IPS DF 6.9 (cell line): ENCODE results near the gene B4GALT7.

Experiments used
- DNase-seq: peaks from one replicate; pipeline ENCODE4 v3.0.0-alpha.2; 2013; ENCODE audit warnings: low read depth, low spot score
- H3K27ac ChIP-seq: one replicate; pipeline ENCODE4 v1.5.1; 2013; ENCODE audit warnings: low read length, control low read depth
- H3K27me3 ChIP-seq: 2 replicates; pipeline ENCODE4 v1.6.1; 2013; ENCODE audit warnings: mild to moderate bottlenecking, low read length; ENCODE audit not compliant: control insufficient read depth, insufficient read depth
- H3K36me3 ChIP-seq: 2 replicates; pipeline ENCODE4 v1.6.1; 2013; ENCODE audit warnings: low read length; ENCODE audit not compliant: control insufficient read depth, insufficient read depth
- H3K4me1 ChIP-seq: 2 replicates; pipeline ENCODE4 v1.6.1; 2013; ENCODE audit warnings: low read length; ENCODE audit not compliant: control insufficient read depth, insufficient read depth
- H3K4me3 ChIP-seq: 2 replicates; pipeline ENCODE4 v1.5.1; 2013; ENCODE audit warnings: mild to moderate bottlenecking, low read length
- H3K9me3 ChIP-seq: 2 replicates; pipeline ENCODE4 v1.6.1; 2013; ENCODE audit warnings: low read length, inconsistent platforms; ENCODE audit not compliant: control insufficient read depth, insufficient read depth
- WGBS: extraction: QIAGEN DNeasy Blood & Tissue Kit; methylation state at CpG from one replicate; pipeline ENCODE4 v1.1.7; 2013; ENCODE audit warnings: mixed read lengths, missing lambda C conversion rate; ENCODE audit not compliant: insufficient read length, insufficient coverage; 5-methylcytosine and 5-hydroxymethylcytosine counted together

The B4GALT7 gene

DNA sequence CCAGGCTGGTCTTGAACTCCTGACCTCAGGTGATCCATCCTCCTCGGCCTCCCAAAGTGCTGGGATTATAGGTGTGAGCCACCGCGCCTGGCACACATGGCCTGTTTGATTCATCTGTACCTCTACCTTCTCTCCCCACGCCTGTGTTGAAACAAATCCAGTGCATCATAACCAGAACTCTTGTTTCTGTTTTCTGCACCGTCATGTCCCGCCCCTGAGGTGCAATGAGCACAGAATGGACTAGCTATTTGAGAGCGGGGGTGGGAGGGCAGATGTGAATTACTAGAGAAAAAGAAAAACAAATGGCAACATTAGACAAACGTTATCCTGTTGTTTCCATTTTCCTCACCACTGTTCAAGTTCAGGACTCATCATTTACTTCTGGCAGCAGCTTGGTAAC is 34.9 kb upstream of the B4GALT7 start:
- H3K36me3 ChIP-seq = no peaks in the 10 kb centered on the region
- H3K4me3 ChIP-seq = no peak overlapping the region
- 0 out of 2 replicates have a peak, but pooled peaks cover 2% of the 10 kb centered on the region for H3K9me3 ChIP-seq
- H3K27ac ChIP-seq = no peak overlapping the region
- no CpG with 5 or more reads among the region's 8 CpGs for WGBS
- H3K27me3 ChIP-seq = no peaks in the 10 kb centered on the region
- no peak for DNase-seq
- H3K4me1 ChIP-seq = no peaks in the 10 kb centered on the region

DNA sequence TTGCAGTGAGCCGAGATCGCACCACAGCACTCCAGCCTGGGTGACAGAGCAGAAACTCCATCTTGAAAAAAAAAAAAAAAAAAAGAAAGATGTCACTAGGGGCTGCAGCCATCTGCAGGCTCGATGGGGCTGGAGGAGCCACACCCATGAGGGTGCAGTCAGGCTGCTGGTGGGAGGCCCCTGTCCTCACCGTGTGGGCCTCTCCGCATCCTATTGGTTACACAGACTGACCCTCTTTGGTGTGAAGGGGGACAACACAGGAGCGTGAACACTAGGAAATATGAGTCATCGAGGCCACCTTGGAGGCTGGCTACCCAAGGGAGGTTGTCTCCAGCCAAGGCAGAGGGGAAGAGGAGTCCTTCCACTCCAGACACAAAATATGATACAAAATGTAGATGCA is 31.6 kb upstream of the B4GALT7 start:
- DNase-seq = no peak
- WGBS = no CpG with 5 or more reads among the region's 7 CpGs
- no peak overlapping the region for H3K4me3 ChIP-seq
- no peak overlapping the region for H3K27ac ChIP-seq
- no peaks in the 10 kb centered on the region for H3K9me3 ChIP-seq
- H3K4me1 ChIP-seq = no peaks in the 10 kb centered on the region
- H3K36me3 ChIP-seq = no peaks in the 10 kb centered on the region
- H3K27me3 ChIP-seq = no peaks in the 10 kb centered on the region

DNA sequence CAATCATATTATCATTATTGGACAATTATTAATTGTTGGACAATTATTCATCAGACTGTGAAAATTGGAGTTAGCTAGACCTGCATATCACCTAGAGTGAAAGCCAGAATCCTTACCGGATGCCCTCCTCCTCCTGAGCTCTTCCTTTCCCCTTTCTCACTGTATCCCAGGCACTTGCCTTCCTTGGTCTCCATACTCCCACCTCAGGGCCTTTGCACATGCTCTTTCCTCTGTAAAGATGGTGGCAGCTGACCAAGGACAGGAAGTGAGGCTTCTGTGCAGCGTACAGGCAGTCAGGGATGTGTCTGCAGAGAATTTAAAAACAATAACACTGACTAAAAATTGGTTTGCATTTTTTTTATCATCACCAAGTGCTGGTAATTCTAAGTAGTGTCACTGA is 30.0 kb upstream of the B4GALT7 start:
- DNase-seq = no peak
- no peaks in the 10 kb centered on the region for H3K9me3 ChIP-seq
- no peaks in the 10 kb centered on the region for H3K27me3 ChIP-seq
- no peak overlapping the region for H3K4me3 ChIP-seq
- no peaks in the 10 kb centered on the region for H3K36me3 ChIP-seq
- H3K27ac ChIP-seq = no peak overlapping the region
- WGBS = no CpG with 5 or more reads among the region's 2 CpGs
- H3K4me1 ChIP-seq = no peaks in the 10 kb centered on the region

DNA sequence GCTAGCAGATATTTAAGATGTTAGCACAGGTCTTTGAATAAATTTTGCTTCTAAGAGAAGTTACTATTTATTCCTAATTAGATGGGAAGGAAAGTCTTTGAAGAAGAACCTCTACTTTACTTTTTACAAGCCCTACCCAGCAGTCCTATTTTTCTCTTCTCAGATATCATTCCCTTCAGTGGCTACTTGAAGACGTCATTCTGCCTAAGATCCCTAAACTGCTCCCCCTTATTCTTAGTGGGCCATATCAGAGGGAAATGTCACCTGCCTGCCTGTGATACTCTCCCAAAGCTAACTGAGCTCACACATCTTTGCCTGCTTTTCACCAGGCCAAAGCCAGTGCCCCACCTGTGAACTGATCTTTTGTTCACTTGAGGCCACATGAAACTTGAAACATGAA is 24.4 kb upstream of the B4GALT7 start:
- H3K27ac ChIP-seq = no peak overlapping the region
- DNase-seq = no peak
- H3K9me3 ChIP-seq = no peaks in the 10 kb centered on the region
- no peaks in the 10 kb centered on the region for H3K4me1 ChIP-seq
- no peaks in the 10 kb centered on the region for H3K27me3 ChIP-seq
- no peaks in the 10 kb centered on the region for H3K36me3 ChIP-seq
- H3K4me3 ChIP-seq = no peak overlapping the region
- WGBS = no CpG with 5 or more reads among the region's 1 CpG

DNA sequence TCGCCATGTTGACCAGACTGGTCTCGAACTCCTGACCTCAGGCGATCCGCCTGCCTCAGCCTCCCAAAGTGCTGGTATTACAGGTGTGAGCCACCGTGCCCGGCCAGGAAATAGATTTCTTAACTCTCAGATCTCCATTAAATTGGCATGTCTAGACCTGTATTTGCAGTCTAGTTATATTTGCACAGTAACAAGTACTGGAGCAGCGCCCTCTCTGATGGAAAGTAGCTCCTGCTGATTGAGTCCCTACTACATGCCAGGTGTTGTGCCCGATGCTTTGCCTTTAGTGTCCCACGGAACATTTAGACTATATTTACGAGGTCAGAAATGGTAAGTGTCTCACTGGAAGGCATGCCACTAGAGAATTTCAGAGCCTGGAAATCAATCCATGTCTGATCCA is 23.8 kb upstream of the B4GALT7 start:
- no peak for DNase-seq
- Histone ChIP-seq H3K27me3 (no peaks in the 10 kb centered on the region), H3K4me3 (no peak overlapping the region), H3K27ac (no peak overlapping the region), H3K9me3 (no peaks in the 10 kb centered on the region), H3K36me3 (no peaks in the 10 kb centered on the region), H3K4me1 (no peaks in the 10 kb centered on the region)
- WGBS = no CpG with 5 or more reads among the region's 10 CpGs

DNA sequence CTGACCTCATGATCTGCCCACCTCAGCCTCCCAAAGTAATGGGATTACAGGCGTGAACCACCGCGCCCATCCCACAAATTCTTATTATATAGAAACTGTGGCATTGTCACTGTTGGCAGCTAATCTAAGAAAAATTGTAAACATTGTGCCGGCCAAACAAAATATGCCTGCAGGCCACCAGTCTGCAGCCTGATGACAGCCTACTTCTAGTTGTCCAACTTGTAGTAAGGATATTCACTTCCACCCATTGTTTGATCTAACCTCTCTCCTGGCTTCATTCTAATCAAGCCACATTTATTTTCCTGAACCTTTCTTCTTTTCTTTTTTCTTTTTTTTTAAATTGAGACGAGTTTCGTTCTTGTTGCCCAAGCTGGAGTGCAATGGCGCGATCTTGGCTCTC is 21.6 kb upstream of the B4GALT7 start:
- WGBS = no CpG with 5 or more reads among the region's 8 CpGs
- no peak for DNase-seq
- Histone ChIP-seq H3K4me1 (no peaks in the 10 kb centered on the region), H3K4me3 (no peak overlapping the region), H3K27me3 (no peaks in the 10 kb centered on the region), H3K27ac (no peak overlapping the region), H3K9me3 (no peaks in the 10 kb centered on the region), H3K36me3 (no peaks in the 10 kb centered on the region)

DNA sequence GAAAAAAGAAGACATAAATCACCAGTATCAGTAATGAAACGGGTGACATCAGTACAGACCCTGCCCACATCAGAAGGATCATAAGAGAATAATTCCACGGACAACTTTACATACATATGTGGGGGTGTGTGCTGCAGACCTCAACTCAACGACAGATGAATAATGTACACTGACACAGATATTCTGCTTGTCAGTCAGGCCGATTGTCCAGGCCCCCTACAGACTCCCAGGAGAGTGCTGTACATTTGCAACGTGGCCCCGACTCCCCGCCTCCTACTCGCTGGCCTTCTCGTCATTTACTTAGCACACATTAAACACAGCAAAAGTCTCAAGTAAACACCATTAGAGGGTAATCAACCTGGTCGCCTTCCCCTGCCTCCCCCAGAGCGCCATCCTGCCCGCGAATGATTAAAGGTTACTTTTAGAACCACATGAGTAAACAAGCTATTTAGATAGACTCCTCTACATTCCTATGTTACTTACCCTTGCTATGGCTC is 11.5 kb upstream of the B4GALT7 start:
- Histone ChIP-seq H3K27ac (no peak overlapping the region), H3K27me3 (no peaks in the 10 kb centered on the region), H3K9me3 (no peaks in the 10 kb centered on the region), H3K36me3 (peaks cover 2% of the 10 kb centered on the region), H3K4me3 (no peak overlapping the region), H3K4me1 (no peaks in the 10 kb centered on the region)
- no peak for DNase-seq
- WGBS = no CpG with 5 or more reads among the region's 13 CpGs

DNA sequence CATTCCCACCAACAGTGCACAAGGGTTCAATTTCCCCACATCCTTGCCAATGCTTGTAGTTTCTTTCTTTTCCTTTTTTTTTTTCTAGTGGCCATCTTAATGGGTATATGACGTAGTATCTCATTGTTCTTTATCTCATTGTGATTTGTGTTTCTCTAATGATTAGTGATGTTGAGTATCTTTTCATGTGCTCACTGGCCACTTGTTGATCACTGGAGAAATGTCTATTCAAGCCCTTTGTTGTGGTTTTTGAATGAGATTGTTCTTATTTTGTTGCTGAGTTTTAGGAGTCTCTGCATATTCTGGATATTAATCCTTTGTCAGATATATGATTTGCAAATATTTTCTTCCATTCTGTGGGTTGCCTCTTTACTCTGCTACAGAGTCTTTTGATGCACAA is 9.5 kb upstream of the B4GALT7 start:
- no peak for DNase-seq
- no CpG with 5 or more reads among the region's 1 CpG for WGBS
- H3K9me3 ChIP-seq = no peaks in the 10 kb centered on the region

DNA sequence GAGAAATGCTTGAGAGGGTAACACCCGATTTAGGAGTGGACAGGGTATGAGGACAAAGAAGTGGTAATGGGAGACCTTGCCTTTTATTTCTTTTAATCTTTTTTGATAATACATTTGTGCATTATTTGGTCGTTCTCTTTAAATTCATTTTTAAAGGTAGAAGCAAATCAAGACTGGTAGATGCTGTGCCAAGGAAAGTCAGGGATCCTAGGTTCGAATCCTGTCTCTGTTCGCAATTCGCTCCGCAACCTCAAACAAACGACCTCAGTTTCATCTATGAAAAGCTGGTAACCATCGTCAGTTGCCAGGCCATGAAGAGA is 8.3 kb upstream of the B4GALT7 start:
- H3K4me1 ChIP-seq = no peaks in the 10 kb centered on the region

More for the DNA sequence above, 9.5 kb upstream of the B4GALT7 start:
- Histone ChIP-seq H3K4me1 (no peaks in the 10 kb centered on the region), H3K27ac (no peak overlapping the region), H3K36me3 (peaks cover 20% of the 10 kb centered on the region), H3K27me3 (no peaks in the 10 kb centered on the region), H3K4me3 (no peak overlapping the region)

DNA sequence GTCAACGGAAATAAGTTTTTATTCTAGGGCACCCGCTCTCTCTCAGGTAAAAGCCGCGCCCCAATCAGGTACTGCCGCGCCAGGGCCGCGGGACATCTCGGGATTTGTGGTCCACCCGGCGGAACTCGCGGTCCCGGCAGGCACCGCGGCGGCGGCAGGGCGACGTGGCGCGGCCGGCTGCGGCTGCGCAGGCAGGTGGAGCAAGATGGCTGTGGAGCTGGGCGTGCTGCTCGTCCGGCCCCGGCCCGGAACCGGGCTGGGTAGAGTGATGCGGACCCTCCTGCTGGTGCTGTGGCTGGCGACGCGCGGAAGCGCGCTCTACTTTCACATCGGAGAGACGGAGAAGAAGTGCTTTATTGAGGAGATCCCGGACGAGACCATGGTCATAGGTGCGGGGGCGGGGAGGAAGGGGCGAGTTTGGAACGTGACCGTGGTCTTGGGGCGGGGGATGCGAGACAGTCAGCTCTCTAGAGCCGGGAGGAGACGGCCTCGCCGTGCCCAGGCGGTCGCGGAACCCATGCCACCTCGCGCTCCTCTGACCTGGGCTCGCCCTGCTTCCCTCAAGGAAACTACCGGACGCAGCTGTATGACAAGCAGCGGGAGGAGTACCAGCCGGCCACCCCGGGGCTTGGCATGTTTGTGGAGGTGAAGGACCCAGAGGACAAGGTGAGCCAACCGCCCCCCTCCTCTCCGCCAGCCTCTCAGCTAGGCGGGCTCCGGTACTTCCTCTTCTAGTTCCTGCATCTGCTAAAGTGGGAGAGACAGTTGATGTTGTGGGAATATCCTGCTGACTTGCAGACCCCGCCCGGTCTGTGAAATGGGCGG is 7.7 kb upstream of the B4GALT7 start, which contains the start of gene TMED9:
Gene TMED9, plus strand, starts transcription at position 194 of the 825 bp plus-strand sequence. Its CDS starts 12 bp downstream, at position 206.
- peak; percentile 72 for DNase-seq

More for the DNA sequence above, 8.3 kb upstream of the B4GALT7 start:
- peaks cover 29% of the 10 kb centered on the region for H3K36me3 ChIP-seq
- no peaks in the 10 kb centered on the region for H3K9me3 ChIP-seq
- WGBS = no CpG with 5 or more reads among the region's 8 CpGs
- no peak overlapping the region for H3K27ac ChIP-seq
- H3K4me3 ChIP-seq = peak overlapping the region; percentile 12; the same call in 1 of the 2 replicates
- H3K27me3 ChIP-seq = no peaks in the 10 kb centered on the region
- DNase-seq = no peak

DNA sequence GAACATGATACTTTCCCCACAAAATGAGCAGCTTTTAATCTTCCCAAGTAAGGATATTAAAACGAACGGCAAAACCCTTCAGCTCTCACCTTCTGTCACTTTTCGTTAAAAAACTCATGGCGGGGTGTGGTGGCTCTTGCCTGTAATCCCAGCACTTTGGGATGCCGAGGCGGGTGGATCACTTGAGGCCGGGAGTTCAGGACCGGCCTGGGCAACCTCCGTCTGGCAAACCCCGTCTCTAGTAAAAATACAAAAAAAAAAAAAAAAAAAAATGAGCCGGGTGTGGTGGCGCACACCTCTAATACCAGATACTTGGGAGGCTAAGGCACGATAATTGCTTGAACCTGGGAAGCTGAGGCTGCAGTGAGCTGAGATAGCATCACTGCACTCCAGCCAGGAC is 7.0 kb upstream of the B4GALT7 start:
- peaks cover 31% of the 10 kb centered on the region for H3K36me3 ChIP-seq
- no peak overlapping the region for H3K27ac ChIP-seq
- no peaks in the 10 kb centered on the region for H3K9me3 ChIP-seq
- no CpG with 5 or more reads among the region's 13 CpGs for WGBS
- no peaks in the 10 kb centered on the region for H3K4me1 ChIP-seq
- no peak overlapping the region; the same call in 1 of the 2 replicates for H3K4me3 ChIP-seq
- H3K27me3 ChIP-seq = no peaks in the 10 kb centered on the region
- no peak for DNase-seq

More for the DNA sequence above, 7.7 kb upstream of the B4GALT7 start, which contains the start of gene TMED9:
- no CpG with 5 or more reads among the region's 71 CpGs for WGBS
- Histone ChIP-seq H3K4me1 (no peaks in the 10 kb centered on the region), H3K27me3 (no peaks in the 10 kb centered on the region), H3K27ac (no peak within 1 kb of the TSS), H3K36me3 (peaks cover 31% of the 10 kb centered on the region), H3K9me3 (no peaks in the 10 kb centered on the region), H3K4me3 (peak within 1 kb of the TSS; percentile 96)
